Eye (tissue), 1 donor: ENCODE data around the gene GRM8.
A peak's percentile ranks its signal among the peaks of the same experiment; 100 is the strongest.

Experiments
- DNase-seq: peaks from one replicate; pipeline ENCODE4 v3.0.0-alpha.2; 2015

GRM8 gene

DNA sequence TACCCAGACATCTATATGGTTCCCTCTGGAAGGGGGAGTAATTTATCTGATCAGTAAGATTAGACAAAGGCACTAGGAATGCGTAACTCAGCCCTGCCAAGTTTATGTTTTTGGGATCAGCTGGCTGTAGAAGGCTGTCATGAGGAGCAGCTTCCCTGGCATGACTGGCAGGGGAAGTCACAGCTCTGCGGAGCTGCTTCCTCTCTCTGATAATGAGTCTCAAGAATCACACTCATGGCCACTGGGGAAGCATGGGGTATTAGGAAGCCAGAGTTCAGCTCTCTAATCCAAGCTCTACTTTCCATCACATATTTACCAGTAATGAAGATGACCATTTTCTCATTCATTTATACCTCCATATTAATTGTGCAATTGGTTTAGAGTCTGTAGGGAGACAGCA lies 758.9 kb downstream of the GRM8 start:
- DNase-seq, result no peak

DNA sequence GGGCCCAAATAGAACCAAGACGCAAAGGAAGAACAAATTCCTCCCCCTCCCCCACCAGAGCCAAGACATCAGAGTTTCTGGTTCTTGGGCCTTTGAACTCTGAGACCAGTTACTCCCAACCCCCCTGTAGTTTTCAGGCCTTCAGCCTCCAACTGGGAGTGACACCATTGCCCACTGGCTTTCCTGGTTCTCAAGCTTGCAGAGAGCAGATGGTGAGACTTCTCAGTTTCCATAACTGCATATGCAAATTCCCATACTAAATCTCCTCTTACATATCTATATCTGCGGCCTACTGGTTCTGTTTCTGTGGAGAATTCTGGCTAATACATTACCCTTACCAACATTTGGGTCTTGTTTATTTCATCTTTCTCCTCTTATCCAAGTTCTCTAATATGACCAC lies 762.9 kb downstream of the GRM8 start:
- DNase-seq, result no peak

DNA sequence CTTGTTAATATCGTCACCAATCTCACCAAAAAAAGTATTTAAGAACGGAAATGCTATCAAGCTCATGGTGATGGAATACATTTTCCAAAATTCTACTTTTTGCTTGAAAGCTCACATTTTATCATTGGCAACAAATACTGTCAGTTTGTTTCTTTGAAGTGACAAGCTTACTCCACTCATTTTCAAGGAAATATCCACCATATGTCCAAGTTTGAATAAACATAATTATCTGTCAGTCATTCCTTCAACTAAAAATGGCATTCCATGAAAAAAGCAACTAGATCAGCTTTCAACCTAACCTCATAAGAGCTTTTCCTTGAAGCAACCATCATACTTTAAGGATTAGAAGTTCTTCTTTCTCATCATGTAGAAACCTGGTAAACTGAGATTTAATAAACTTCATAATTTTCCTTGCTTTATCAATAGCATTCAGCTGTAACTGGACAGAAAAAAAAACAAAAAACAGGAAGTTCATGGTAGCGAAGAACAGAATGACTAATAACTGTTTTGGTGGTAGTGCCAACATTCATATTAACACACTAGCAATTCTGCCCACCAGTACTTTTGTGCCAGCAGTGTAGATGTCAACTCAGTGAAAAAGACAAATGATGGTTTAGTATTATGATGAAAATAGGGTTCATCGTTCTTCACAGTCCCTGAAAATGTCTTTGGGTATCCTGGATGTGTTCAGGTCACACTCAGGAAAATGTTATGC lies 764.9 kb downstream of the GRM8 start:
- DNase-seq, result no peak

DNA sequence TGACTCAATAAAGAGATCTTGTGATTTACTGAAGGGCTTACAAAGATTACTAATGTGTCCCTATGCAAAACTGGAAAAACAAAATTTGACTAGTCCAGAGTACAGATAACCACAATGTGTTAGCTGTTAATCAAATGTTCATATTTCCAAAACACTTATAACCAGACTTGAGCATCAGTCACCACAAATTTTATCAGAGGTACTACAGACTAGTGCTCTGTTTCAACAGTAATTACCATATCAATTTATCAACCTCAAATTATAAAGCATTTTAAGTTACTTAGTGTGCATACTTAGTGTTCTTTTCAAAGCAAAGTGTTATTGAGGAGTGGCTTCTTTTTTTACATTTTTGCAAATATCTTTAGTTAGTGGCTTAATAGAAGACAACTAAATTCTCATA lies 765.9 kb downstream of the GRM8 start:
- no peak for DNase-seq

DNA sequence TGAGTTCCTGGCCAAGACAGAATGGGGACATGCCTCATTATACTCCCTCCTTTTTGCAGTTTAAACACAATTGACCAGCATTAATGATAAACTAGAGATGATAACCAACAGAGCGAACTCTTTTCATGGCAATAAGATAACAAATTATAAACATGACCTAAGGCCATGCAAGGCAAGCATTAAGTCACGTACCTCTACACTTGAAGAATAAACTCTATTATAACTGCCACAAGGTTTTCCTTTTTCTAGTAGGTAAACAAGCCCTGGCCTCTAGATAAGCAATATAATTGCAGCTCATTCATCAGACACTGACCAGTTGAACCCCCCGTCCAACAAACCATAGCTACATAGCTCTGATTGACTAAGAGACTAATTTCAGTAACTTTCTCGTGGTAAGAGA lies 767.0 kb downstream of the GRM8 start:
- no peak for DNase-seq

DNA sequence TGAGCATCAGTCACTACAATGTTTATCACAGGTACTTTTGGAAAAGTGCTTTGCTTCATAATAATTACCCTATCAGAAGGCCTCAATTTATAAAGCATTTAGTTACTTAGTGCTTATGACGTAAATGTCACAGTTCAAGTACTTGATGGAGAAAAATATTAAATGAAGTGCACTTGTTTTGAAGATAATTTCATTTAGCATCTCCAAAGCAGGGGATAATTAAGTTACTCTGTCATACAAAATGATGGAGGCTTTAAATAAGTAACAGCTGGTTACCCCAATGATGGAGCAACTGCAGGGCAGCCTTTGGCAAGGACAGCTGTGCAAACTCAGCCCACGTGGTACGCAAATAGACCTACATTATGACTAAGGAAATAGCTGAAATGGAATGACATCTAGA lies 768.8 kb downstream of the GRM8 start:
- peak; percentile 18 for DNase-seq

DNA sequence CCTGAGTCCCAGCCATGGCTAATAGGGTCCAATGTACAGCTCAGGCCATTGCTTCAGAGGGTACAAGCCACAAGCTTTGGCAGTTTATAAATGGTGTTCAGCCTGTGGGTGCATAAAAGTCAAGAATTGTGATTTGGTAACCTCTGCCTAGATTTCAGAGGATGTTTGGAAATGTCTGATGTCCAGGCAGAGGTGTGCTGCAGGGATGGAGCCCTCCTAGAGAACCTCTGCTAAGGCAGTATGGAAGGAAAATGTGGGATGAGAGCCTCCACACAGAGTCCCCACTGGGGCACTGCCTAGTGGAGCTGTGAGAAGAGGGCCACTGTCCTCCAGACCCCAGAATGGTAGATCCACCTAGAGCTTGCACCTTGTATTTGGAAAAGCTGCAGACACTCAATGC lies 779.9 kb downstream of the GRM8 start:
- DNase-seq, result no peak

DNA sequence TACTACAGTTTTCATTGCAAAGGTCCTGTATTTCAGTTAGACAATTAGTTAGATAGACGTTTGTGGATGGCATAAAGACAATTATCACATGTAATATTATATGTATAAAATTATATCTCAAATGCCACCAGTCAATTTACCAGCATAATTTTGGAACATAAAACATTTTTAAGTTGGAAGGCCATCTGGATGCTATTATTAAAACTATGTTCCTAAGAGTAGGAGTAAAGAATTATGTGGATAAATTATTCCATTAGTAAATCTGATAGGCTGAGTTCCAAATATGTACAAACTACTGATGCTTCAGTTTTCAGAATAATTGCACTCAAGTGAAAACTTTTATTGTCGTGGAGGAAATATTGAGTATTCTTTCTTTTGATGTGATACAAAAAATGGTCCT lies 790.3 kb downstream of the GRM8 start:
- no peak for DNase-seq

DNA sequence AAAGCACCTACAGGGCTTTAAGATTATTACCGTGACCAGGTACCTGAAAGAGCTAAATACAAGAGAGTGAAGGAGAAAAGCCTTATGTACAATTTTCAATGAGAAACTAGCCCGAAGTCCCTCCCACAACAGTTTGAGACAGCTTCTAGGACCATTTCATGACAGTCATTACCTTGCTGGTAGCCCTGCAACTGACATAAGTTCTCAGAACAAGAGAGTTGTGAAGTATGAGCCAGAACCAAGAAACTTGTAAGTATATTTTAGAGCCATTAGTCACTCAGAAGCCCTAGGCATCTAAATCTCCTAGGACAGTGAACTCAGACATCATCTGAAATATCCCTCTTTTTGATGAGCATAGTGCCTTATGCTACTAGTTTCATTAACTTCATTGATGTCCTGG lies 792.1 kb downstream of the GRM8 start:
- DNase-seq, result no peak

DNA sequence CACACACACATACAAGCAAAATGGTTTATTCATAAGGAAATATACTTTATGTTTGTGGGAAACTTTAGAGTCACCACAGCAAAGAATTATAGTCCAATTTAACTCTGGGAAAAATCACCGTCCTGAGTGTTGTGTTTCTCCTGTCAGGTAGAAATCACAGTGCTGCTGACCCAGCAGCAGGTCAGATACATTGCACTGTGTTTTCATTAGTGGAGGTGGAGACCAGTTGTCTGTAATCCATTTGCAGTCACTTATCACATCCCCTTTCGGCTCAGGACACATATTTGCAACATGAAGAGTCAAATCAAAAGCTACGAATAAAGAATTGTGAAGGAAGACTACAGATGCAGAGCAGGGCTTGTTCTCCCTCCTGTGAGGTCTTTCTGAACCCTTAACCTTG lies 799.6 kb downstream of the GRM8 start:
- no peak for DNase-seq

DNA sequence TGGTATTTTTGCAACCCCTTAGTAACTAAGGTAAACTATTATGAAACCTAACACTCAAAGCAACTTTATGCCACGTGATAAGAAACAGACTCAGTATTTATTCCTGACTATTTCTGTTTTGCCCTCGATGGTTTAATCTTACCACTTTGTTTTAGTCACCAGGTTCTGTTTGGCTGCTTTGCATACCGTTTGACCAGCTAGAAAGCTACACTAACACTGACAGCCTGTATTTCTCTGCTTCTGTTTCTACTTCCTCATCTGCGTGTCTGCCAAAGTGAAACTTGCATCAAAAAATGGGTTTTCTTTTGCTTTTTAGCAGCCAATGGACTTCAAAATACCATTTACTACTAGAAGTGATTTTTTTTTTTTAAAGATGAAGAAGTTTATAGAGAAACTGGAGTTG lies 802.5 kb downstream of the GRM8 start:
- no peak for DNase-seq

DNA sequence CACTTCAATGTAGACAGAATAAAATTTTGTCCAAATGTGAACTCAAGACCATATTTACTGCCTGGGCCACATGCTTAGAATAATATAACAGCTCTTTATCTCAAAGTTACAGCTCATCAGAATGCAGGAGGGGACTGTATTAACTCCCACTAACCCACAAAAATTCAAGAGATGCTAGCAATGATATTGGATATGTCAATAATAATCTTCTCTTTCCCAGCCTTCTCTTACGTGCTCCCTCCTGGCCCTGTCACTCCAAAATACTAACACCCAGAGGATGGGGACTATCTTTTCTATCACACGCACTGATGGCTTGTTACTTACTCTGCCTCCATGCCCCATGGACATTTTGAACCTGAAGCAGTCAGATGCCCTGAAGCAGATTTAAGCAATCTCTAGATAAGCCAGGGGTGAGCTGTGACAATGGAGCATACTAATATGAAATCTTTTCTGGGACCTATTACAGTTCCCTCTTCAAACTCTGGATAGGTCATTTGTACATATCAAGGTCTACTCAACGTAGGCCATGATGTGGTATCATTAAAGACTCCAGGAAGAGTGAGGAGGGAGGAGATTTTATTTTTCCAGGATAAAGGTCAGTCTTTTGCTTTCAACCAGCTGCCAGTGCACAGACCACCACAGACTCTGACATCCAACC lies 803.0 kb downstream of the GRM8 start:
- DNase-seq, result no peak

DNA sequence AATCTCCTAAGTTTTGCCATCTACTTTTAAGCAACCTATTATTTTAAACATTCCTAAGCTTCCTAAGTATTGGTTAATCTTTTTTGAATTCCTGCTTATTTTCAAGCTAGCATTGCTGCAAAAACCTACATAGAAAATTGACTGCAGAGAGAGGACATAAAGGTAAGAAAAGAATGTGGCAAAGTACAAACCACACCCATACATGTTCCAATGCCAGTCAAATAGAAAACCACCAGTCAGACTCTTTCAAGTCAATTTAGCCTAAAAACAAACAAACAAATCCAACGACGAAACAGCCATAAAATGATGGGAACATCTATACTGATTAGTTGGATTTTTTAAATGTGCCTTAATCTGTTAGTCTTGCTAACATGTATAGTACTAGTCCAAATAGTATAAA lies 804.8 kb downstream of the GRM8 start:
- no peak for DNase-seq

DNA sequence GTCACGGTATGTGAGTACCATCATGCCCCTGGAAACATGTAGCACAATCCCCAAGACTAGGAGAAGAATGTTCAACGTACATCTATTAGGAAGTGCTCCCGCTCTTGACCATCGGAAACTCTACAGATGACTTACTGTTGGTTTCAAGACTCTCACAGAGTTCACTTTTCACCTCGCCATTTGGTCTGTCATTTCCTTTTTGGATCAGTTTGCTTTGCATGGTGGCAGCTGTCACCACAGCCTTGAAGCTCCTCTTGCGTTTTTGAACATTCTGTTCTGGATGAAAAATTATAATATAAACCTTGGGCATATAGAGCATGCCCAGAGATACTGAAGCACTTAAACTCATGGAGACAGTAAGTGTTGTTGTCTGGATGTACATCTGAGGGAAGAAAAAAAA lies 806.8 kb downstream of the GRM8 start:
- no peak for DNase-seq

DNA sequence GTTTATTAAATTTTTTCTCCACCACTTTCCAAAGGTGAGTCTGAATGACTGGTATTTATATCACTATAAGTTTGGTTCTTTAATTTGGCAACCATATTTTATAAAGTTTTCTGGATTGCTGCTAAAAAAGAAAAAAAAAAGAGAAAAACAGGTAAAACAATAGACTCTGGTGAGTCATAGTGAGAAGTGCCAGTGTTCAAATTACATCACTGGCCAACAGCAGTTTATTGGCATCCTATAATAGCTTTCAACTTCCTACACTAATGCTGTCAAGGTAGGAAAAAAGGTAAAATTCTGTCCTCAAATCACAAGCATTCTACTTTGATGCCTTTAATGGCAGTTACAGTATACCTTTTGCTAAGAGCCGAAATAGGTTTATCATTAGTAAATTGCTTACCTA lies 808.8 kb downstream of the GRM8 start:
- no peak for DNase-seq

DNA sequence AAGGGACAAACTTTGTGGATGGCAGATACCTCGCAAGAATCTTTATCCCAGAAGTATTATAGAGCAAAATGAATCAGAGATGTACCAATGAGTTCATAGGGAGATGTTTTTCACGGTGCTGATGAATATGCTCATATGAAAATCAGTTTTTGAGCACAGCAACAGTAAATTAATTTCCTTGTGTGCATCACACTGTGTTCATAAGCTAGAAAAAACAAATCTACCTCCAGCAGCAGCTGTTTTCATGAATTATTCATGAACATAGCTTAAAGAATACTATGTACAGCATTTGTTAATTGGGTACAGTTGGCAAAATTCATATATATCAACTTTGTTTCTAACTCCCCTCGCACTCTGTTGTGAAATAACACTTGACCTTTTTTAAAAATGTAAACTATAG lies 809.8 kb downstream of the GRM8 start:
- DNase-seq, result no peak

DNA sequence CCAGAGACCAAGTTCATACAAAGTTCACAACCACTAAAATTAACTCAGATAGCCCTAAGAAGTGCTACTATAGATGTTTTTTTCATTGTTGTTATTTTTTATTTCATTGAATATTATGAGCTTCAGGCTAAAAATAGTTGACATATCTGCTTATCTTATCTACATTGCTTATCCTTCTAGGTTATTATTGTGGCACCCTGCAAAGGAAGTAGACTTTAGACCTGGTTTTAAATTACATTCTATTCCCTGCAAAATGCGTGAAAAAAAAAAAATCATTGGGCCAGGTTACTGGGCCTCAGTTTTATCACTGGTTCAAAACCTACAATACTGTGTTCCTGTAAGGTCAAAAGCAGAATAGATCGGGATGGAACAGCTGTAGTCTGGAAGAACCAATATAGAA lies 811.0 kb downstream of the GRM8 start:
- no peak for DNase-seq

DNA sequence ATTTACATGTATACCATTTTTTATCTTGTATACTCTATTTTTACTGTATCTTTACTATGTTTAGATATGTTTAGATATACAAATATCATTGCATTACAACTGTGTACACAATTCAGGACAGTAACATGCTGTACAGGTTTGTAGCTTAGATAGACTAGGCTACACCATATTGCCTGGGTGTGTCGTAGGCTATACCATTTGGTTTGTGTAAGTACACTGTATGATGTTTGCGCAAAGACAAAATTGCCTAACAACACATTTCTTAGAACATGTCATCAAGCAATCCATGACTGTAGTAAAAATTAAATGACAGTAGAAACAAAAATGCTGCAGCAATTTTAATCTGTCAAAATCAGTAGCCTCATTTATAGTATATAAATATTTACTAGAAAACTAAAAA lies 812.2 kb downstream of the GRM8 start:
- DNase-seq, result no peak

DNA sequence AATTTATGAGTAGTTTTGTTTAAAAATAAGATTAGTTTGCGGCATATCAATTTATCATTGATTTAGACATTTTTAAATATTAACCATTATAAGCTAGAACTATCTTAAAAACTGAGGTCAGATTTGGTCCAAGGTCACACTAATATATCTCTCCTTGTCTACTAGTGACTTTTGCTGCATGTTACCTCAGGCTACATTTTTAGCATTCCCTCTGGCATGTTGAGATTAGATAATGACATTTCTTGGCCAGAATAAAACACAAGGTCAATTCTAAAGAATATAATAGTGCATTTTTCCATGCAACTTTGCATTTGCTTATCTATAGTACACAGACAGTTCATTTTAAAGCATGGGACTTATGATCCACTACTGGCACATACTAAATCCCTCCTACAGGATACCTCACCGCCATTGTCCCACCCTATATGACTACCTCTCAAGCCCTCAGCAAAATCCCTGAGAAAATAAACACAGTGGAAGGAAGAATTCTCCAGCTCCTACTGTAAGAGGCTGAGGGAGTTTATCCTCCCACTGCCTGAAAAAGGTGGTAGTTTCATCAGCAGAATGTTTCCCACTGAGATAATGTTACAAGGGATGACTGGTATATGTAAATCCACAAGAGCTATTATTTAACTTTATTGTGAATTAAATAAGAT lies 816.4 kb downstream of the GRM8 start:
- DNase-seq, result no peak

DNA sequence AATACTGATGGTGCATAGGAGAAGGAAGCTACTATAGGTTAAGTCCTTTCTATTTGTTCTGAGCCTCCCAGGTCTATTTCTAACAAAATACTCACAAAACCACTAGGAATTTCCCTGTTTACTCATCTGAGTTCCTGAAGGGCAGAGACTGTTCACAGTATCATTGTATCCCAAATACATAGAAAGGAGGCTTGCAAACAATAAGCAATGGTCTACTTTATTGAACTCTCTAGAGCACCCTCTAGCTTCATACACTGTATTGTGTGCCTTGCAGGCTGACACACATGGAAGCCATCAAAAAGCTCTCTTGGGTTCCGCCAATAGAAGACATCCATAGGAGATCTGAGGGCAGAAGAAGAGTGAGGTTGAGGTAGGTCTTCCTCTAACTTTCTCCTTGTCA lies 826.1 kb downstream of the GRM8 start:
- DNase-seq, result no peak

DNA sequence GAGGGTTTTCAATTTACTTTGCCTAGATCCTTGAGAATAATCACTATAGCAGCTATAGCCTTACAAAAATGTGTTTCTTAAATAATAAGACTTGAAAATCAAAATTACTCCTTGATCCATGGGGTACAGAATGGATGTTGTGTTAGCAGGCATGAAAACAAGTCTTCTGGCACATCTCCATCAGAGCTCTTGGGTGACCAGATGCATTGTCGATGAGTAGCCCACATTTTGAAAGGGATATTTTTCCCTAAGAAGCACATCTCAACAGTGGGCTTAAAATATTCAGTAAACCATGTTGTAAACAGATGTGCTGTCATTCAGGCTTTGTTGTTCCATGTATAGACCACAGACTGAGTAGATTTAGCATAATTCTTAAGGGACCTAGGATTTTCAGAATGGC lies 827.8 kb downstream of the GRM8 start:
- no peak for DNase-seq

DNA sequence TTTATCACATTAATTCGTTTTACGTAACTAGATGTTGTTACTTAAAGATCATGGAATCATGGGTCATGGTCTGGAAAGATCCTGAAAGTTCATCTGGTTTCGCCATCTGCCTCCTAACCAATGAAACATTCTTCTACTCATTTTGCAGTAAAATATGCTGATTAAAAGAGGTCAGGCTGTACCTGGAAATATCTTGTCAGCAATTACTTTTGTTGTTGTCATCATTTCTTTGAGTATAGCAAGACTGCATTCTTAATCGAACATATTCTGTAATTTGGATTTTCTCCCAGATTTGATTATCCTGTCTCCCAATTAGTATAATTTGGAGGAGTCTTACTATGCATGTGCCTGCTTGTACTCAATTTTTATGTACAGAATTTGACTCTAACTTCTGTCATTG lies 833.7 kb downstream of the GRM8 start:
- no peak for DNase-seq

DNA sequence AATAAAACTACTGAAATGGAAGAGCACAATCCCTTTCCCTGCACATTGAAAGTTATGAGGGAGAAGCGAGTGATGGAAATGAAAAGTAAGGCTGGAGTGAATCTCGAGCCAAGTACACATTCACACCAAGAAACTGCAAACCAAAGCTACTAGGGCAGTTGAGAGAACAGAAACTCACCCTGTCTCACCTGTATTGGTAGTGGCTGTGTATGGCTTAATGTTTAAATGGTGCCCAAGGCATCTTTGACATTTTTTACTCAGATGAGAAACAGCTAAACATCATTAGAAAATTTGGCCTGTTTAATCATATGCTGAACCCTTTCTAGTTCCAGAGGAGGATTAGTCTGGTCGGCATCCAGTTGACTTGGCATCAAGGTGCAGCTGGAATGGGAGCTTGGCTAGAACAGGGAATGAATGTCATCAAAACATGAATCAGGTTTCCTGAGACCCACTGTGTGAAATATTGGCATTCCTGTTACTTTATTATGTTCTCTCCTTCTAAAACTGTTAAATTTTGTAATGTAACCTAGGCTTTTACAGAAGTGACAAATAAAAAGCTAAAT lies 840.8 kb downstream of the GRM8 start:
- no peak for DNase-seq
